HG03432 (cell line): ENCODE data around the gene AK9.
A peak's percentile ranks its signal among the peaks of the same experiment; 100 is the strongest.
"Not testable (repeated sequence)": the region's sequence is repeated elsewhere in the genome, so short reads cannot be mapped to it uniquely, and the experiment has no call there.

Source experiments
- ATAC-seq: cut with Tn5 transposase; IDR thresholded peaks from one replicate; pipeline ENCODE4 v1.9.1; 2021; ENCODE audit warnings: mild to moderate bottlenecking, moderate library complexity; ENCODE audit not compliant: unreplicated experiment

The AK9 gene

DNA sequence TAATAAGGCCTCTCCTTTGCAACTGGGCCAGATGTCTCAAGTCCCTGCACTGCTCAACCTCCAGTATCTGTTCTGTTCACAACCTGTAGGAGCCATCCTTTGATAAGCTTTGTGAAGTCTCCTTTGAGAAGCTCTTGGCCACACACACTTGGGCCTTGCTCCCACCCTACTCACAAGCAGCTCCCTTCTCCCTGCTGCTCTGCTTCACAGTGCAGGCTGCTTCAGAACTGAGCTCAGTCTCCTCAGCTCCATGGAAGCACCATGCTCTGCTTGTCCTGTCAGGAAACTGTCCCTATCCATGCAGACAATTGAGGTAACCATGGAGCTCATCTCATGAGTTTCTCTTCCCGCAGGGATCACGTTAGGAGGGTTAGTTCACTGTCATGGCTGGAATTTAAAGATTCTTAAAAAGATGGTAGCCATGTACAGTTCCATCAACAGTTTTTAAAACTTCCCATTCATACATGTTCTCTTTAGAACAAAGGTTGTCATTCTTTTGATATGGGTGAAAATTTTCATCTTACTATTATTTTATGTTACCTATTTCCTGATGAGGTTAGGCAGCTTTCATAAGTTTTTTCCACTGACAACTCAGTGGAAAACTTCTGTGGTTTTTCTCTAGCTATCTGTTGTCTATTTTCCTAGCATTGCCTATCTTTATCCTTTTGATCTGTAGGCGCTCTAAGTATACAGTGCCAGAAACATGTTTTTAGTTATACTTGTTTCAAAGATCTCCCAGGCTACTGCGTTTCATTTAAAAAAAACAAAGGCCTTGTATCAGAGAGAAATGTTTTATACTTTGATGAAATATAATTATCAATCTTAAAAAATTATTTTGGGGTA, 62.6 kb downstream of the AK9 start:
- no peak for ATAC-seq

GRCh38 chr6:109626311-109626710, 64.7 kb downstream of the AK9 start:
- ATAC-seq, result no peak

GRCh38 chr6:109625199-109625598, 65.8 kb downstream of the AK9 start:
- no peak for ATAC-seq

GRCh38 chr6:109623288-109623687, 67.7 kb downstream of the AK9 start:
- no peak for ATAC-seq

DNA sequence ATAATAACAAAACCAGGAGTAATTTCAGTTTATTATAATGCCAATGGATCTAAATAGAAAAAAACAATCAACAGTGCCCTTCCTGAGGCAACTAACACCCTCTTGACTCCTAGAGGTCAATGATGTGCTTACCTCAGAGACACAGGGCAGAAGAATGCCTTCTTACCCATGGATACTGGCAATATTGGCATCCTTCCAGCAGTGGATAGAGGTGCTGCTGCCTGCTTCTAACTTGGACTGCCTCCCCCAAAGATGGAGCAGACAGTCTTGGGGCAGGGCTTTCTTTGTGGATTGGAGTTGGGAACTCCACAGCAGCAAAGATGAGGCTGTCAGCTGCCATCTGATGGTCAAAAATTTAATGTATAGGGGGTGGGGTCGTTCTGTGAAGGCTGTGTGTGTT, 78.7 kb downstream of the AK9 start:
- ATAC-seq, result no peak

- ATAC-seq, result no peak
Measured at GRCh38 chr6:109611502-109611901, 79.5 kb downstream of the AK9 start.

DNA sequence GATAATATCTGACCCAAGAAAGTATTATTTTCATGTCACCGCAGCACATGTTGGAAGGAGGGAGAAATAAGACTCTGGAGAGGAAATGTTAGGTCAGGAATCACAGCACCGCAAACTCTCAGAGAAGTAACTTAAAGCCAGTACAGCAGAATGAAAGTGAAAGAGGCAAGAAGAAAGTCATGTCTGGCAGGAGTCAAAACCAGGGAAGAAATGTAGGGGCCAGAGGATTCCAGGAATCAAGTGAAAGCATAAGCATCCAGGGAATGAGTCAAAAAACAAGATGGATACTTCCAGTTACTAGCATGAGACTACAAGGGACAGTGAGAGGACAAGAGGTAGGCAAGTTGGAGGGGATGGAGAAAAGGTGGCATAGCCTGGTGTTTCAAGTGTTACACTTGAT, 80.4 kb downstream of the AK9 start:
- ATAC-seq, result no peak

GRCh38 chr6:109609737-109610136, 81.3 kb downstream of the AK9 start:
- no peak for ATAC-seq

- no peak for ATAC-seq
Measured at GRCh38 chr6:109606359-109606758, 84.6 kb downstream of the AK9 start.

- no peak for ATAC-seq
Measured at GRCh38 chr6:109595998-109596397, 95.0 kb downstream of the AK9 start.

- no peak for ATAC-seq
Measured at GRCh38 chr6:109580519-109580918, 110.5 kb downstream of the AK9 start.

DNA sequence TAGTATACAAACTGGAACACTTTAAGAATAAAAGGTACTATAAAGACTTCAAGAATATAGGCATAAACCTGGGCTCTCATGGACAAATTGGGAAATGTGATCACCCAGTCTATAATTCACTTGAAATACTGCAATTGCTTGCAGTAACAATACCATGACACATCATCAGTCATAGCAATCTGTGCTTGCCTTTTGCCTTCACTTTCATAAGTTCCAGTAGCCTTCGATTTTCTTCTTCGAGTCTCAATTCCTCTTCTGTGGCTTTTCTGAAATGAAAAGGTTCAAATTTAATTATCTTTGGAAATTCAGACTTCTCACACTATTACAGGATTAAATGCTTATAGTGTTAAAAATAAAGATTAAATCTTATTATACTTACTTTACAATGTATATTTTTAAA, 111.6 kb downstream of the AK9 start:
- peak; percentile 90 for ATAC-seq

DNA sequence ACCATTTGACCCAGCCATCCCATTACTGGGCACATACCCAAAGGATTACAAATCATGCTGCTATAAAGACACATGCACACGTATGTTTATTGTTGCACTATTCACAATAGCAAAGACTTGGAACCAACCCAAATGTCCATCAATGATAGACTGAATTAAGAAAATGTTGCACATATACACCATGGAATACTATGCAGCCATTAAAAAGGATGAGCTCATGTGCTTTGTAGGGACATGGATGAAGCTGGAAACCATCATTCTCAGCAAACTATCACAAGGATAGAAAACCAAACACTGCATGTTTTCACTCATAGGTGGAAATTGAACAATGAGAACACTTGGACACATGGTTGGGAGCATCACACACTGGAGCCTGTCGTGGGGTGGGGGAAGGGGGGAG, 121.1 kb downstream of the AK9 start:
- not testable (repeated sequence) for ATAC-seq

DNA sequence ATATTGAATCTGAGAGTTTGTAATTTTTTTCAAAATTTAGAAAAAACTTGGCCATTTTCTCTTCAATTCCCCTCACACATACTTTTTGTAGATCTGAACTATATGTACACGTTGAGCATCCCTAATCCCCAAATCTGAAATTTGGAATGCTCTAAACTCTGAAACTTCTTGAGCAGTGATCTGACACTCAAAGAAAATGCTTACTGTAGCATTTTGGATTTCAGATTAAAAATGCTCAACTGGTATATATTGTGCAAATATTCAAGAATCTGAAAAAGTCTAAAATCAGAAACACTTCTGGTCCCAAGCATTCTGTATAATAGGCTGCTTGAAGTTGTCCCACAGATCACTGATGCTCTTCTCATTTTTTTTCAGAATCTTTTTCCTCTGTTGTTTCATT, 129.2 kb downstream of the AK9 start:
- no peak for ATAC-seq

- no peak for ATAC-seq
Measured at GRCh38 chr6:109531446-109531845, 159.6 kb downstream of the AK9 start.

DNA sequence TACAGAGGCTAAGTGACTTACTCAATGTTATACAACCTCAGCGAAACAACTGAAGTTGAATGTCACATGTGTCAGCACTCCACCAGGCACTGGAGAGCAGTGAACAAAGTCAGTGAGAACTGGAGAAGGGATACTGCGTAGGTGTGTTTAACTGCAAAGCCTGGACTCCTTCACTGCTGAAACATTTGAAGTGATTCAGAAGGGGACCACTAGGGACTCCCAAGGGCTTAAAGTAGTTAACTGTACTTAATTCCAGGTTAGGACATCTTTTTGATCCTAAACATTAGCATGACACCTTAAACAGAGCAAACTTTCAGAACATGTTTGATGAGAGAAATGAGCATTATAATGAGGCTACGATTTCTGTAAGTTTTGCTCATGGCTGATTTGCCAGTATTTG, 163.0 kb downstream of the AK9 start:
- ATAC-seq, result no peak

DNA sequence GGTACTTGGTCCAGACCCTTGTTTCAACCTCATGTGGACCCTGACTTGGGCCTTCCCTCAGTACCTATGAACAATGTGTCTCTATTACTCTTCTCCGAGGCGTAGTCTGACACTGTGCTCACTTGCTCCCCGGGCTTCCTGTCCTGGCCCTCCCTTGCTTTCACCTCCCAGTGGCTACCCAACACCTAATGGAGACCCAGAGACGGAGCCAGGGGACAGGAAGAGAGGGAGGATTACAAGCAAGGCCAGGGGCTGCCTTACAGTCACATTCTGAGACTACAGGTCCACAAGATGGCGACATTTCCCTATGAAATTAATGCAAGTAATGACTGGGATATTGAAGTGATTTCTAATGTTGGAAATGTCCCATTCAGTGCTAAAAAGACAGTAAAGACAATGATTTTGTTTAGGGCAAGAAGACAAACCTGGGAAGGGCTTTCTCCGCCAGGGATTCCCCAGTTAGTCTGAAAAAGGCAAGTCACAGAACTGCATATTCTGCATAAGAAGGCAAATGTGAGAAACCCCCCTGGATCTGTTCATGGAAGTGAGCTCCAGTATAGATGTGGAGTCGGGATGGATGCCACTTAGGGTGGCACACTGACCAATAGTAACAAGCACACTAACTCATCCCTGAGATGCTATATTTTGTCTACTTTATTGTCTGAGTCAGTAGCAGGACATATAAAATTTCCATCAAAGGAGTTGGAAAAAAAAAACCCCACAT, 163.9 kb downstream of the AK9 start:
- ATAC-seq, result peak; percentile 72

DNA sequence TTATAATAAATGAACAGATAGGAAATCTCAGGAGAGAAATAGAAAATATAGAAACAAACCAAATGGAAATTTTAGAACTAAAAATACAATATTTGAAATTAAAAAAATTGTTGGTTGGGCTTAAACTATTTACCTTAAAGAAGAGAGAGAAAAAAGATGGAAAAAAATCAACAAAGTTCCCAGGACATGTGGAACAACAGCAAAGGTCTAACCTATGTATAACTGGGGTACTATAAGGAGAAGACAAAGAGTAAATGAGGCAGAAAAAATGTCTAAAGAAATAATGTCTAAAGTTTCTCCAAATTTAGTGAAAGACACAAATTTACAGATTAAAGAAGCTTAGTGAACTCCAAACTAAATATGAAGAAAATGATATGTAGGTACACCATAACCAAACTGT, 166.9 kb downstream of the AK9 start:
- no peak for ATAC-seq

DNA sequence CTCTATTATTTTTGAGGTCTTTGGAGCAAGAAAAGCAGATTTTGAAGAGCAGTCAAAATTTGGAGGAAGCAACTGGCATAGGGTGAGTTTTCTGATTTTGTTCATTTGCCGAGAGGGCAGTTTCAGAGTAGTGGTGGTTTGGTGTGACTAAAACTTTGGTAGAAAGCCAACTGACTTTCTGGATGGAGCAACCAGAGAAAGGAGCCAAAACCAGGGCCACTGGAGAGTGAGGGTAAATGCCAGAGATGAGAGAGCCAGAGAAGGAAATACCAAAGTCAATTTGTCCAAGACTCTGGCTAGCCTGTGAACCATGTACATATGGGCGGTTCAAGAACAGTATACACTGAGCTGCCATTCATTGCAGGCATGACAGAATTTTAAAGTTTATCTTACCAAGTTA, 167.5 kb downstream of the AK9 start:
- ATAC-seq, result no peak

DNA sequence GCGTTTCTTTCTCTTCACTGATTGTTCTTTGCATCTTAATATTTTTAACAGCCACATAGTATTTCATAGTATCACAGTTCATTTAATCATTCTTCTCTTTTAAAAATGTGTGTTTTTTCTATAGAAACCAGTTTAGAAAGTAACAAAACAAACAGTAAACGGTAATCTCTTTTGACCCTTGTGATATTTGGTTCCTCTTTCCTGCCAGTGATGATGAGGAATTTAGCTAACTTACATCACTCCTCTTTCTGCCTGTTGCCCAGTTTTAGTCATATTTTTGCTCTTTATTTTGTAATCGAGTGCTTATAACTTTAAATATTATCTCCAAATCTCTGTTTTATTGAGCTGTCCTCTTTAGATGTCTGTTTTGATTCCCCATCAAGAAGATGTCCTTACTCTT, 169.9 kb downstream of the AK9 start:
- no peak for ATAC-seq

DNA sequence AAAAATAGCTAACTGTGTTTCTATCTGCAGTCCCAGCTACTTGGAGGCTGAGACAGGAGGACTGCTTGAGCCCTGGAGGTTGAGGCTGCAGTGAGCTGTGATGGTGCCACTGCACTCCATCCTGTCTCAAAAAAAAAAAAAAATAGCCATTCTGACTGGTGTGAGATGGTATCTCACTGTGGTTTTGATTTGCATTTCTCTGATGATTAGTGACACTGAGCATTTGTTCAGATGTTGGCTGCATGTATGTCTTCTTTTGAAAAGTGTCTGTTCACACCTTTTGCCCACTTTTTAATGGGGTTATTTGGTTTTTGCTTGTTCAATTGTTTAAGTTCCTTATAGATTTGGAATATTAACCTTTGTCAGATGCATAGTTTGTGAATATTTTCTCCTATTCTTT, 171.4 kb downstream of the AK9 start:
- not testable (repeated sequence) for ATAC-seq

GRCh38 chr6:109516929-109517328, 174.1 kb downstream of the AK9 start:
- ATAC-seq, result no peak
